GM19468 (cell line): ENCODE data around the gene CDPF1.

Source experiments
- ATAC-seq: cut with Tn5 transposase; IDR thresholded peaks from one replicate; pipeline ENCODE4 v1.9.1; 2021; ENCODE audit warnings: mild to moderate bottlenecking, moderate library complexity, moderate number of reproducible peaks; ENCODE audit not compliant: unreplicated experiment; ENCODE audit errors: extremely low read depth

CDPF1 gene

DNA sequence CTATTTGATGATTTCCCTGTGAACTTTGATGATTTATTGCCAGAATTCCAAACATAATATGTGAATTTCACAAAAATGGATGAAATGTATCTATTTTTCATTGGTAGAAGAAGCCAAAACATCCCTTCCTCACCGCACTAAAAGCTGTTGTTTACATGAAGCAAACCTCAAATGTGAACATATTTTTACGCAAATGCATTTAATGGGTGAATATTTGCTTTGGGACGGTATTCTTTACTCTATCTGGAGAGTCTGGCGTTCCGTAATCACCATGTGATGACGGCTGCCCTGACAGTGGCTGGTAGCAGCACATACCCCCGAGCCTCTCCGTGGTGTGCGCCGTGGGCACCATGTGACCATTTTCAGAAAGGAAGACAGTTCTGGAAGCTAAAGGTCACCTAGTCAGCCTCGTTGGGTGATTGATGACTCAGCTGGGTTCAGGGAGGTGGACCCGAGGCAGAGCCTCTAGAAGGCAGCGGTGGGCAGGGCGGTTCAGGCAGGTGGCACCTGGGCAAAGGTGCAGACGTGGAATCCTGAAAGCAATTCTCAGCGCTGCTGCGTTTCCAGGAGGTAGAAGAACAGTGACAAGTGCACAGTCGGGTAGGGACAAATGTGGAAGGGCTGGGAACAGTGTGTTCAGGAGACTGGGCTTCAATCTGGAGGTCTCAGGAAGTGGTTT lies 54.5 kb downstream of the CDPF1 start:
- ATAC-seq: no peak
